HUDEP-2 (cell line): ENCODE data around the gene SLC25A12.
"Not testable (repeated sequence)": the region's sequence is repeated elsewhere in the genome, so short reads cannot be mapped to it uniquely, and the experiment has no call there.

Experiments used
- DNase-seq, 76 experiments: peaks; one replicate each; lab custom pipeline; 2025; ENCODE audit not compliant: unreplicated experiment in 76 of 76; lab: John Stamatoyannopoulos, UW

SLC25A12 gene

DNA sequence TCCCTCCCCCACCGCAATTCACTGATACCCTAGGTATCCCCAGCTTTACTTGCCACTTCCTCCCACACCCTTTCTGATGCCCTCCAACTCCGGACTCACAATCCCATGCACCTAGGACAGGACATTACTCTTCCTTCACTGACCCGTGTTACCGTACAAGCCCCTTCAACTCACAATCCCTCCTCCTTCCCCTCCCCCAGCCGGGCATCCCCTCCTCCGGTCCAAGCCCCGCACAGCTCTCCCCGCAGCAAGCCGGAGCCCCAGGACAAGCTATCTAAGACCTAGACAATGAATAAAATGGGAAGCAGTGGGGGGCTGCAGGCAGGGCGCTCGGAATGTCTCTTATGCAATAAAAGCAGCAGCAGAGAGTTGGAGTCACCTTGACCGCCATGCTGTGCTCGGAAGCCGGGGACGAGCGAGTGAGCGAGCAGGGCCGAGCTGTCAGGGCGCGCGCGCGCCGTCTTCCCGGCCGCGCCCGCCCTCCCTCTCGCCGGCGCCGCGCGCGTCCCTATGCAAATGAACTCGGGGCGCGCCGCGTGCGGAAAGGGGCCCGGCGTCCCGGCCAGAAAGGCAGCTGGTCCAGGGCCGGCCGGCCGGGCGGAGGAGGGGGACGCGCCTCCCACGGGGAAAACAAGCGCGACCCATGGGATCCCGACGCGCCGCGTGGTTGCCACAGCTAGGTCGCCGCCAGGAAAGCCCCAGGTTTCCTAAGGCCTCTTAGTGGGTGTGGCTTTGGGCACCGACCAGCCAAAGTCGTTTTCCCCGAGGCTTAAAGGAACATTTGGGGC lies at the start of gene SLC25A12:
Gene SLC25A12, minus strand, starts transcription at position 421 of the 788 bp plus-strand sequence. Its CDS starts 30 bp downstream, at position 391.
- DNase-seq = peak in 71 of 76 experiments; percentile 6 to 81 (median 59)

DNA sequence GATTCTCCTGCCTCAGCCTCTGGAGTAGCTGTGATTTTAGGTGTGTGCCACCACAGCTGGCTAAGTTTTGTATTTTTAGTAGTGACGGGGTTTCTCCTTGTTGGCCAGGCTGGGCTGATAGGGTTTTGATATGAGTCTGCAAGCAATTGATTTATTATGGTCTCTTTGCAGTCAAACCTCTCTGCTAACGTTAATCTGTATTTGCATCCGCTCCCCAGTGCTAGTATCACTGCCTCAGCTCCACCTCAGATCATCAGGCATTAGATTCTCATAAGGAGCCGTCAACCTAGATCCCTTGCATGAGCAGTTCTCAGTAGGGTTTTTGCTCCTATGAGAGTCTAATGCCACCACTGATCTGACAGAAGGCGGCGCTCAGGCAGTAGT lies 47.3 kb upstream of the SLC25A12 start:
- no peak for DNase-seq

GRCh38 chr2:171939743-171940071 lies 45.7 kb upstream of the SLC25A12 start:
- no peak for DNase-seq

DNA sequence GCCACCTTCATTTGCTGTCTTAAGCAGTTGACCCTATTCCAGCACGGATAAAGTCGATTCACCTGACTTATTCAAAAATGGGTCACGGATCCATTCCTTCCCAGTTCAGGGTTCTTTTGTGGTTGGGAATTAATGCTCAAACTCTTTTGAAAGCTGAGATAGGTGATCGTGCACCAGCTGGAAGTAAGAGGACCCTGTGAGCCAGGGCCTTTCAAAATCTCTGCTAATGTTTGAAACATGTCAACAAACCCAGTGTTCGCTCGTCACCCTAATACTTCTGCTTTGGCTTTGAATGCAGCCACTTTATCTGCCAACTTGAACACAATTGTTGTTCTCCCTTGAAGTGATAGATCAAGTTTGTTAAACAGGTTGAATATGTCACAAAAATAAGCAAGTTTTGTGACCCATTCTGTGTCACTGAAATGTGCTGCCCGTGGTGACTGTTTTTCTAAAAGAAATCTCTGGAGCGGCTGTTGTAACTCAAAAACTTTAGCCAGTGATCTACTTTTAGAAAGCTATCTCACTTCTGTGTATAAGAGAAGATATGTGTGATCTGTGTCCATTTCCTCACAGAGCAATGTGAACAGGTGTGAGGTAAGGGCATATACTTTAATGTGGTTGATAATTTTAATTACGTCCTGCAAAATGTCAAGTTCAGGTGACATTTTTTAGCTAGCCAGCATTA lies 45.2 kb upstream of the SLC25A12 start:
- no peak for DNase-seq

GRCh38 chr2:171930385-171930784 lies 36.3 kb upstream of the SLC25A12 start:
- DNase-seq = no peak

GRCh38 chr2:171924170-171924942 lies 30.3 kb upstream of the SLC25A12 start:
- no peak for DNase-seq

DNA sequence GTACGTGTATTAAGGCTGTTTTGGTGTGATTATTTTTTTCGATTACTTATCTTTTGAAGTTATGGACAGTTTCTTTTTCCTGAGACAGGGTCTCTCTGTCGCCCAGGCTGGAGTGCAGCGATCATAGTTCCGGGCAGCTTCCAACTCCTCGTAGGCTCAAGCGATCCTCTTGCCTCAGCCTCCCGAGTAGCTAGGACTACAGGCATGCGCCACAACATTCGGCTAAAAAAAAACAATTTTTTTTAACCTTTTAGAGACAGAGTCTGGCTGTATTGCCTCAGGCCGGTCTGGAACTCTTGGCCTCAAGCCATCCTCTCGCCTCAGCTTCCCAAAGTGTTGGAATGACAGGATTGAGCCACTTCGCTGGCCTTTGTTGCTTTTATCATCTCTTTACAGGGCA lies 29.2 kb upstream of the SLC25A12 start:
- DNase-seq = peak in 1 of 76 experiments; percentile 23

DNA sequence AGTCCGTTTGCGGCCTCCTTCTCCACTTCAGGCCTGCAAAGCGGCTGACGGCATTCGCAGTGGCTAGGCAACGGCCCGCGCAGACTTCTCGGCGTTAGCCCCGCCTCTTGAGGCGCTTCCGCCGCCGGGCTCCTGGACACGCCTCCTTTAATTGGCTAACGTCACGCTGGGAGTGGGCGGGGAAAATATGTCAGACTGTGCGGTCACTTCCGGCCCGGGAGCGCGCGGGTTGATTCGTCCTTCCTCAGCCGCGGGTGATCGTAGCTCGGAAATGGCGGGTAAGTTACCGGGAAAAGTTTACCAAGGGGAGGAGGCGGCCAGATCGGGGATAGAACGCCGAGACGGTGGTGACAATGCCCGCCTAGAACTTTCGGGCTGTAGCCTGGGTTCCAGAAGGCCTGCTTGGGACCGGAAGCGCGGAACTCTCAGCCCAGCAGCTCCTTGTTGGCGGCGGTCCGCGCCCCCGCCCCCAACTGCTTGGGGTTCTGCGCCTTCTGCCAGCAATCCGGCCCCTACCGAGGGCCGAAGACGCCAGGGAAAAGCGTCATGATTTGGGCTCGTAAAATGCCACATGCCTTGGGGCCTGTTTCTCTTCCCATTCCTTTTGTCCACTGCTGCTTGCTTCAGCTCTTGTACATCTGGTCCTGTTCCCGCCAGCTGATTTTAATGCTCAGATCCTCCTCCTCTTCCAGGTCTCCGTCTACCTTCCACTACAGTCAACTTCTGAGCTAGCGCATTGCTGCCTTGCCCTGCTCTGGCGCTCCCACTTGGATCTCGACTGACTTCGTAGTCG lies 28.4 kb upstream of the SLC25A12 start, which contains the start of gene HAT1:
Gene HAT1, plus strand, starts transcription at position 232 of the 793 bp plus-strand sequence. Its CDS starts 40 bp downstream, at position 272.
- peak in 75 of 76 experiments; percentile 47 to 98 (median 94) for DNase-seq

DNA sequence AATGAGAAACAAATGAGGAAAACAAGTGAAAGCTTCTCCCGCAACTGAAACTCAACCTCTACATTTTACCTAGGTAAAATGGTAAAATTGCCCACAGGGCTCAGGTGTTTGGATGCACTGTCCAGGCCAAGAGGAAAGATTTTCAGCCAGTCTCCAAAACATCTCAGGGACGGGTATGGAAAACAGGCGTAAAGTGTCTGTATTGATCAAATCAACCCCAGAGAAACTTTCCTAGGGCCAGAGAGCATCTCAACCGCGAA lies 27.9 kb upstream of the SLC25A12 start:
- DNase-seq = no peak

DNA sequence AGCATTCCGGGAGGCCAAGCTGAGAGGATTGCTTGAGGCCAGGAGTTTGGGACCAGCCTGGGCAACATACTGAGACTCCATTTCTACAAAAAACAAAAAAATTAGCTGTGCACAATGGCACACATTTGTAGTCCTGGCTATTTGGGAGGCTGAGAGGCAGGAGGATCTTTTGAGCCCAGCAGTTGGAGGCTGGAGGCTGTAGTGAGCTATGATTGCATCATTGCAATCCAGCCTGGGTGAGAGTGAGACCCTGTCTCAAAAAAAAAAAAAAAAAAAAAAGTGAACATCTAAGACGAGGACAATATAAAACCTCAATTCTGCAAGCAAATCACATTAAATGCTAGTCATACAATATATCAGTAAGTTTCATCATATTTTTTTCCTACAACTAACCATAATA lies 25.4 kb upstream of the SLC25A12 start:
- no peak for DNase-seq

GRCh38 chr2:171913517-171913916 lies 19.5 kb upstream of the SLC25A12 start:
- DNase-seq = no peak

DNA sequence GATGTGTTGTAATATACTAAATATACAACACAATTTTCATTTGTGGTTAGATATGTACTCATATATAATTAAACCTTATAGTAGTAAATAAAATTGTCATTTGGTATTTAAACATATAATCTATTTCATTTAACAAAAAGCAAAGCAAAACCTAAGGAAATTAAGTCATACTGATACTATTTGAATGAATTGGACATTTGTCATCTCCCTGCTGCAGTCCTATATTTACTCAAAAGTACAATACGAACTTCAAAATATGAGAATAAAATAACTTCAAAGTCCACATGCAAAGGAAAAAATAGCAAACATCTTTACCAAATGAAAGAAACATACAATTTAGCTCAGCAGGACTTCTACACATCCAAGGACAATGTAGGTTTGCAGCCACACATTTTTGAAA lies 16.4 kb upstream of the SLC25A12 start:
- no peak for DNase-seq

- DNase-seq = no peak
Observed at GRCh38 chr2:171909266-171909665, 15.2 kb upstream of the SLC25A12 start.

DNA sequence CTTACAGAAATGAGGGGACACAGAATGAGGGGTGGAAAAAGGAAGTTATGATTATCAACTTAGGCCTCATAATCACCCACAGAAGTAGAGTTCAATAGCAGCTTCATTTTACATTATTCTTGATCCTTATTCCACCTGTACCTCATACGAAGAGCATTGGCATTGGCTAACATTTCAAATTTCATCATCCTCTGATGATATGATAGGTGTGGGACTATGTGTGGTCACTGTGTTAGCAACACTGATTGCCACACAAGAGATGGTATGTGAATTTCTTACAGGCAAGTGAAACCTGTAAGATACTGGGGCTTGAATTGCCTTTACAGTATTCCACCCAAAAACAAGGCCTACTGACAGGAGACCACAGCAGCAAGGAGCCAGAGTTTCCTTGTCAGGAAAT lies 14.2 kb upstream of the SLC25A12 start:
- no peak for DNase-seq

- no peak for DNase-seq
Observed at GRCh38 chr2:171902840-171903420, 8.9 kb upstream of the SLC25A12 start.

- DNase-seq = not testable (repeated sequence)
Observed at GRCh38 chr2:171899623-171900282, 5.7 kb upstream of the SLC25A12 start.

- no peak for DNase-seq
Observed at GRCh38 chr2:171895786-171896185, 1.7 kb upstream of the SLC25A12 start.

- DNase-seq = no peak
Observed at GRCh38 chr2:171894612-171894947, 536 bp upstream of the SLC25A12 start.

DNA sequence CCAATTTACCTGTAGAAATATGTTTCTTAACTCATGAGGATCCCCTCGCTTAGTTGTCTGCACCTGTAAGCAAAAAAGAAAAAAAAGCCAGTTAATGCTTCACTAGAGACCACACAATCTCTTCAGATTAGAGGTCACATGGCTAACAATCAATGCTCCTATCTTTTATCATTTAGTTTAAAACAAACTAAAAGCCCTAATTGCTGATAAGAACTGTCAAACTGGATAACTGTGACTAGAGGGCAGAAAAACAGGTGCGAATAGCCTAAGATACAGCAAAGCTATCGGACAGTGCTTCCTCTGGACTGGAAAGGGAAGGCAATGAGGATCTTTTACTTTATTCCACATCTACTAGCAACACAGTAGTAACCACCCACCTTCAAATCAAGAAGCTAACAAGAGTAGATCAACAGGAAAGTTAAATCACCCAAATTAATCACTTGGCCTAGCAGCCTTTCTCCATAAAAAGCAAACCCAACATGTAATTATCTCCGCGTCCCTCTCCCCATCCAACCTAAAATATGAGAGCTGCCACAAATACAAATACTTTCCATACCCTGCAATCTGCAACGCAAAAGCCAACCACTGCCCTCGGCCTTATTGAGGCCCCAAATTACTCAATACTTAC lies 734 bp downstream of the SLC25A12 start:
- peak in 1 of 76 experiments; percentile 7 for DNase-seq

GRCh38 chr2:171889808-171890207 lies 4.2 kb downstream of the SLC25A12 start:
- no peak for DNase-seq
